RWPE1 (cell line): Measurements from ENCODE around the gene KLF6.

Experiments
- CTCF ChIA-PET: fragments of 350-600 bp; sonication (Branson Sonifier 250); formaldehyde crosslinking; extraction: SDS; loops from one replicate; lab custom pipeline; 2021; lab: Yijun Ruan, JAX
- POLR2A ChIA-PET: fragments of 400-600 bp; formaldehyde crosslinking; extraction: SDS; loops from one replicate; lab custom pipeline; 2020; ENCODE audit warnings: antibody characterized with exemption; ENCODE audit not compliant: low non-redundant PET; lab: Yijun Ruan, JAX
- DNase-seq: peaks from one replicate; pipeline ENCODE4 v3.0.0; 2012; ENCODE audit warnings: low spot score
- H3K27ac ChIP-seq: fragments of 450-650 bp; 2 replicates; pipeline ENCODE4 v1.5.1; 2017
- CTCF ChIP-seq: fragments of 450-650 bp; conservative IDR thresholded peaks from 2 replicates; pipeline ENCODE4 v1.5.1; 2017; ENCODE audit warnings: low read depth, mild to moderate bottlenecking

KLF6 gene

DNA sequence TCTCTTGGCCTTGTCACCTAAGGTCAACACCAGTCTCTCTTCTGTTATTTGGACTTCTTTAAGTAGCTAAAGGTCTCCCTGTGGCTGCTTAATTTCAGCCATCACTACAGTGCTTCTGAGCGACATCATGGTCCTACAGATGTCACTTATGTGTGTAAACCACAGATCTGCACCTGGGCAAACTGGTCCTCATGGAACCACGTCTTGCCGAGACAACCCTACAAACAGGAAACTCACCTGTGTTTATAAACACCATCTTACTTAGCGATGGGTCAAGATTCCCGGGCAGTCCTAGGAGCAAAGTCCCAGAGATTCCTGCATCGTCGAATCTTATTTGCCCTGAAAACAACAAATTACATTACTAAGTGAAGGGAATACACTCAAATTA, 27.8 kb downstream of the KLF6 start:
- no peak for DNase-seq
- ChIA-PET CTCF (no interaction called here), POLR2A (no interaction called here)
- H3K27ac ChIP-seq = peak overlapping the region; percentile 91
- no peak for TF ChIP-seq CTCF

GRCh38 chr10:3756360-3756740, 28.7 kb downstream of the KLF6 start:
- H3K27ac ChIP-seq = no peak overlapping the region
- DNase-seq = no peak
- POLR2A ChIA-PET = no interaction called here
- TF ChIP-seq CTCF = no peak
- CTCF ChIA-PET = no interaction called here

DNA sequence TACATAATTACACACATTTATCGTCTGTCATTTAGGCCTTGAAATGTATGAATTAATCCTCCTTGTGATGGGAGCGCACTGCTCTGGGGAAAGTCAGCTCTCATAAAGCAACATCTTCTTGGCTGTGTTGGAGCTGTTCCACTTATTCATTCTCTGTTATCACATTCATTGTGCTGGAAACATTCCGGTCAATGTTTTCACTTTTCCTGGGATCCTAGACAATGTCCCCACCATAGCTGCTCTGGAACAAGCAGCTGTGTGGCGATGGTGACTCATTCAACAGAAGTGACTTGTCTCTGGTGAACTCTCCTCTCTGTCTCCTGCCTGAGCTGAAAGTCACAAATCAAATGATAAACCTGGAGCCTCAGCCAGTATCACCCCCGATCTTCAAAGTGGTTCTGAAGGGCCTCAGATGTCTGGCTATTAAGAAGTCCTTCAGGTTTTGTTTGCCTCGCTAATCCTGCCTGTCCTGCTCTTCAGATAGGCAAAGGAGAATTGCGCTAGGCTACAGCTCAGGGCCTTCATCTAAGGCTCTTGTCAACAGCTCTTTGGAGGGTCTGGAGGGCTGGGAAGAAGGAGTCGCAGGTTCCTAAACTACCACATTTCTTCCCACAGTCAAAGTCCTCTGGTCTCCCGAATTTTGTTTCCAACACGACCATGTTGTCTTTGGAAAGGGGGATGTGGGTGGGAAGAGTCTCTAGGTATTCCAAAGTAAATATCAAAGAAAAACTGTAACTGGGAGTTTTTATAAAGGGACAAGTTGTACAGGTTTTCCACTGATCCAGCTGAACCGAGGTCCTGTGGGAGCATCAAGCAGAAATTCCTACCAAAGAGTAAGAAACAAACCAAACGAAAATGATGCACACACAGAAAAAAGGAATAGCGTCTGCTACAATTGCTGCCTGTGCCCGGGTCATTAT, 29.3 kb downstream of the KLF6 start:
- DNase-seq = no peak
- ChIA-PET CTCF (interaction anchor here (0.7 kb wide), 1 partner anchor 563 kb away, joined by 3 read pairs; no protein-coding TSS in a partner anchor), POLR2A (no interaction called here)
- H3K27ac ChIP-seq = peak overlapping the region; percentile 45; the same call in 1 of the 2 replicates
- TF ChIP-seq CTCF = no peak

DNA sequence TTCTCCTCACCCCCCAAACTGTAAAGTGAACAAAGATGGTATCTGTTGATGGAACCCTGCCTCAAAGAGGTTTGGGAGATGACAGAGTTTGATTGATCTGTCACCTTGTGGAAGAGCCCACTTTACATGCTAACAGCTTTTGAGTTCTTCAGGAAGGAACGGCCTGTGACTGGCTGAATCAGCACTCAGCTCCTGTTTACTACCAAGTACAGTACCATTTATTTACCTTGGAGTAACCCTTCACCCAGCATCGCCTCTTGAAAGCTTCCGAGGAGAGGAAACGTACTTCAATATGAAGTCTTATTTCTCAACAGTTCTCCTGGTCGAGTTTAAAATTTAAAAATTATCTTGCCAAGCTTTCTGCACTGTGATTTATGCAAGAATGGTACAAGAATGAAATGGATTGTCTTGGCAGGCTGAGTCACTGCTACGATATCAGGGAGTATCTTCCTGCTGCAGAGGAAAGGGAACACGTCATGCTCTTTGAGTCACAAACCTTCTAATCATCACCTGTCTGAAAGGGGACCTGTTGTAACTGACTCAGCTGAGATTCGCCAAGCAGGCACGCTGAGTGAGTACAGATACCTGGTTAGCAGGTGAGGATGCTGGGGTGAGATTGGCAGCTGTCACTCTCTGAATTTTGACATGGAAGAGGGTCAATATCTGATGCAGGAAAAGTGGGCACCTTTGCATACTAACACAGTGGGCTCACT, 30.1 kb downstream of the KLF6 start:
- peak; percentile 90 for DNase-seq
- TF ChIP-seq CTCF = no peak
- POLR2A ChIA-PET = no interaction called here
- CTCF ChIA-PET = interaction anchor here (0.6 to 0.7 kb wide), 2 partner anchors 70 to 130 kb away, joined by 3 to 5 read pairs; no protein-coding TSS in a partner anchor
- peak overlapping the region; percentile 45; the same call in 1 of the 2 replicates for H3K27ac ChIP-seq

GRCh38 chr10:3750854-3751253, 34.2 kb downstream of the KLF6 start:
- ChIA-PET POLR2A (no interaction called here), CTCF (interaction anchor here (0.8 kb wide), 1 partner anchor 11 kb away, joined by 3 read pairs; no protein-coding TSS in a partner anchor)
- no peak overlapping the region for H3K27ac ChIP-seq
- no peak for TF ChIP-seq CTCF
- no peak for DNase-seq

DNA sequence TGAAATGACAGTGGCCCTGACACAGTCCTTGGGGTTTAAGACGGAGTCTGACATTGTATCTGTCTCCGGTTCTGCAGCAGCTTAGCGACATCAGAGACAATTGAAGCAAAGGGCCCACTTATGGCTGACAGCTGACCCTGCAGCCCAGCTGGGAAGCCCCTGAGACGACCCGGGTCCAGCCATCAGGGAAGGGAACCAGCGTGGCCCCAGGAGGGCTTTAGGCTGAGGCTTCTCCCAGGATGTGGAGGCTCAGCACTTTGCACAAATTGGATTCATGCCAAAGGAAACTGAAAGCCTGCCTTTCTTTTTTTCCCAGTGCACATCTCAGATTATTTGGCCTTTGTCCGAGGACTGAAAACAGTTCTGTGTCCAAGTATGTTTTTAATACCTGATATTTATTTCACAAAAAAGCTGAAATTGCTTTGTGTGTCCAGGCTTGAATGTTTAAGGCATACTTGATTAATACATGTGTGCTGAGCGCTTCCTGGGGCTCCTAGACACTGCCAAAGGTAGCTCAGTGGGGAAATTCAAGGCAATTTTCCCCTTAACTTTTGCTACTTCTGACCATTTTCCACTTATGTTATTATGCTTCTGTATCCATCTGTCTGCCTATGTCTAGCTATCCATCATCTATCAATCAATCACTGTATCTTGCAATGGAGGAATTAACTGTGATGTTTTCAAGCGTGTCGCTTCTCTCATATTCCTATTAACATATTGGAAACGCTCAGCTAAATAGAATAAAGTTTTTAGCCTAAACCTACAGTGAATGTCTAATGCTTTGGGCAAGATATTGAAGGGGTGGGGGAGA, 34.8 kb downstream of the KLF6 start:
- CTCF ChIA-PET = interaction anchor here (0.5 to 0.8 kb wide), 3 partner anchors 10 to 493 kb away, joined by 3 to 4 read pairs (median 3); no protein-coding TSS in a partner anchor
- no peak for DNase-seq
- TF ChIP-seq CTCF = no peak
- H3K27ac ChIP-seq = peak overlapping the region; percentile 87
- POLR2A ChIA-PET = no interaction called here
